ENCODE results near the gene TMCO4.

The TMCO4 gene

DNA sequence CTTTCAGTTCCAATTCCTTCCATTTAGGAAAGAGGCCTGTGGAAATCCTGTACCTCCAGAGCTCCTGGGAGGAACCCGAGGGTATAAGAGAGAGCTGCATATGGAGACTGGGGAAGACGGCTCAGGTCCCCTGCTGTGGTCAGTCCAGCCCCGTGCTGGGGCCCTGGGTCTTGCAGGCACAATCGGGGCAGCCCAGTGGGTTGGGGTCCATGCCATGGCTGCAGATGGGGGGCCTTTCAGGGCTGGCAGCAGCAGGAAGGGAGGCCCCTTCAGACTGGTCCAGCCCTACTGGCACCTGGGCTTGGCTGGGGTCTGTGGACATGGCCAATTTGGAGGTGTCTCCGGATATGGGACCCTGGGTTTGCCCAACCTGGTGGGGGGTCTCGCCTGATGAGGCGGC, 116.8 kb downstream of the TMCO4 start:
- no peak for DNase-seq

DNA sequence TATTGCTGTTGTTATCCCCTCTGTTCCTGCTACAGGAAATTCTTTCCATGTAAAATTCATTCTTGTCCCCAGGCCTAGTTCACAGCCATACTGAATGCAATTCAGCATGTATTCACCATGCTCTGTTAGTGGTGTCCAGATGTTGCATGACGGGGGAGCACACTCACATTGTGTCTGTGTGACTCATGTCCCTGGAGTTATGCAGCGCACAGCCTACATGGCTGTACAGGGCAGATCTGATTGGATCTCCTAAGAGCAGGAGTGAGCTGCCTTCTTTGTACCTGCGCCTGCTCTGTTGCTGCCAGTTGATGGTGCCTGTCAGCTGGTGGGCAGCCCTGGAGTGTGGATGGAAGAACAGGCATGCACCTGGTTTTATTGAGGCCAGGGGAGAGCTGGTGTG, 117.5 kb downstream of the TMCO4 start:
- DNase-seq: no peak

DNA sequence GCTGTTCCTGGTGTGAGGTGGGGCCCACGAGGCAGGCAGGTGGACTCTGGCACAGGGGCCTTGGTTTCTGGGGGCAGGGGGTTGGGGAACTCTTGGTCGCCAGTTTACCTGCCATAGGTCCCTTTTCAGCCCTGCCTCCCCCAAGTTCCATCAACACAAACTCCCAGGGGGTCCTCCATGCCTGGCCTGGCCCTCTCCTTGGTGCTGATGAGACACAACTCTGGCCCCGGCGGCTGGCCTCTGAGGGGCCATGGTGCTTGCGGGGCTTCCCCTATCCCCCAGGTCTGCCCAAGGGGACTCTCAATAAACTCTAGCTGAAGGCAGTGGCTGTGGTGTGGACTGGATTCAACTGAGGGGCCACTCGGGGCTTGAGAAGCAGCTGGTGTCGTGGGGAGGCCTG, 119.1 kb downstream of the TMCO4 start:
- no peak for DNase-seq

DNA sequence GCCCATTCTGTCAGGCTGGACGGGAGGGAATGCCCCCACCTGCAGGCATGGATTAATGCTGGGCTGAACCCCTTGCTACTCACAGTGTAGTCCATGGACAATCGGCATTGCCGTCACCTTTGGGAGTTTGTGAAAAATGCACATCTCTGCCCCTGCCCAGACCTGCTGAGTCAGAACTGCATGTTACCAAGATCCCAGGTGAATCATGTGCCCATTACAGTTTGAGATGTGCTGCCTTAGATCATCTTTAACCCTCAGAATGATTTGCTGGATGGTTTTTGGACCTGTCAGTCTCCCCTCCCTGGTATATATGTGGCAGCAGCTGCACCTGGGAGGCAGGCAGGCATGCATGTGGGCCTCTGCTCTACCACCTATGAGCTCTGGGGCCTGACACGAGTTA, 120.0 kb downstream of the TMCO4 start:
- DNase-seq: no peak

DNA sequence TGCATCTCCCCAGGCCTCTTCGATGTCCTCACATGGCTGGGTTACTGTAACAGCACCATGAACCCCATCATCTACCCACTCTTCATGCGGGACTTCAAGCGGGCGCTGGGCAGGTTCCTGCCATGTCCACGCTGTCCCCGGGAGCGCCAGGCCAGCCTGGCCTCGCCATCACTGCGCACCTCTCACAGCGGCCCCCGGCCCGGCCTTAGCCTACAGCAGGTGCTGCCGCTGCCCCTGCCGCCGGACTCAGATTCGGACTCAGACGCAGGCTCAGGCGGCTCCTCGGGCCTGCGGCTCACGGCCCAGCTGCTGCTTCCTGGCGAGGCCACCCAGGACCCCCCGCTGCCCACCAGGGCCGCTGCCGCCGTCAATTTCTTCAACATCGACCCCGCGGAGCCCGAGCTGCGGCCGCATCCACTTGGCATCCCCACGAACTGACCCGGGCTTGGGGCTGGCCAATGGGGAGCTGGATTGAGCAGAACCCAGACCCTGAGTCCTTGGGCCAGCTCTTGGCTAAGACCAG, 120.7 kb downstream of the TMCO4 start:
- DNase-seq: no peak

DNA sequence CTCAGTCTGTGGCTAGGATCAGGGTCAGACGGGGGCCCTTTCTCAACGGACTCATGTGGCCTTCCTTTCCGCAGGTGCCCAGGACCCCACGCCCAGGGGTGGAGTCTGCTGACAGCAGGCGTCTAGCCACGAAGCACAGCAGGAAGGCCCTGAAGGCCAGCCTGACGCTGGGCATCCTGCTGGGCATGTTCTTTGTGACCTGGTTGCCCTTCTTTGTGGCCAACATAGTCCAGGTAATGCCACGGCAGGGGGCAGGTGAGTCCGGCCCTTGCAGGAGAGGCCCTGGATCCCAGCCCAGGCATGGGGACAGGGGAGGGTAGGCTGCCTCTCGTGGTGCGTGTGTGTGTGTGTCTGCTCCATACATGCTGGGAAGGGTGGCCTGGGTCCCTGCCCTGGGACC, 121.2 kb downstream of the TMCO4 start:
- DNase-seq: no peak

DNA sequence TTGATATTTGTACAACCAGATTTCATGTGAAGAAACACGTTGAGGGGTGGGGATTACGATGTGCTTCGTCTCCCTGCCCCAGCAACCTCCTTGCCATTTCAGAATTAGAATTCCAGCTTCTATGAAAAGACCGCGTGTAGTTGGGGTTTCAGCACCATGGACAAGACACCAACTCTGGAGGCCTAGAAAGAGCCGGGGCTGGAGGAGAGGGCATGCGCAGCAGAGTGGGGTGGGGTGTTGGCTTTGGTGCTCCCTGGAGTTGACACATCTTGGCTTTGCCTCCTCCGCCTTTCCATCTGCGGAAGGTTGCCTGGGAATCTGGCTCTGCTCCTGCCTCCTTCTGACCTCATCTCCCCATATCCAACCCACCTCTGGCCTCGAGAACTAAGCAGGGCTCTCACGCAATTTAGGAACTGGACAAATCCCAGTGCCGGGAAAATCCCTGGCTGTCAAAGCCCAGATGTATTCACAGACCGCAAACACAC, 123.2 kb downstream of the TMCO4 start:
- DNase-seq: peak in 4 of 14 donors; percentile 2 to 37 (median 10)

DNA sequence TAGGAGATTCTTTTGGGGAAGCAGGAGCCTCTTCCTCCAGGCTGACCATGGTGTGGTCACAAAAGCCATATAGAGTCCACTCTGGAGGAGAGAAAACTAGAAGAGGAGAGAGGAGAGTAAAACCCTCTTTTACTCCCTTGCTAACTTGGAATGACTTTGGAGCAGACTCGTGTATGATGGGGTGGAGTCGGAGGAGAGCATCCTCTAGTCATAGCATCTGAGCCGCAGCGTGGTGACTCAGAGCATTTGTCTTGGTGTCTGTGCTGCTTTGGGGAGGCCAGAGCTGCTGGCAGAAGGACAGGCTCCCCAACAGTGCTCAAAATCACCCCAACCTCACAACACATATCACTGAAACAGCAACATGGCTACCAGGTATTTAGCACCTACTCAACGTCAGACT, 123.9 kb downstream of the TMCO4 start:
- DNase-seq: no peak

DNA sequence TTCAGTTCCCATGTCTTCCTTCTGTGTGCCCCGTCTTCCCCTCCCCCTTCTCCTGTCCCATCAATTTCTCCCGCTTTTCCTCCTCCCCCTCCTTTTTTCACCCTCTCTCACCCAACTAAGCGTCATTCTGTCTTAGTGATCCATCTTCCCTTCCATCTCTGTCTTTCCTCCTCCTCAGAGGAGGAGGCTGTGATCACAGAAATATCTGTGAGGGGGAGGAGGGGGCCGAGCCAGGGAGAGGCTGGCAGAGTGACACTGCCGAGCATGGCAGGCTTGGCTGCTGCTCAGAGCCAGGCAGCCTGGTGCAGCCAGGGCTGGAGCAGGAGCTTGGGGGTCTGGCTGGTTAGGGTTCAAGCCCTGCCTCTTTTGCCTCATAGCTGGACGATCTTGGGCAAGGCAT, 127.5 kb downstream of the TMCO4 start:
- DNase-seq: no peak

DNA sequence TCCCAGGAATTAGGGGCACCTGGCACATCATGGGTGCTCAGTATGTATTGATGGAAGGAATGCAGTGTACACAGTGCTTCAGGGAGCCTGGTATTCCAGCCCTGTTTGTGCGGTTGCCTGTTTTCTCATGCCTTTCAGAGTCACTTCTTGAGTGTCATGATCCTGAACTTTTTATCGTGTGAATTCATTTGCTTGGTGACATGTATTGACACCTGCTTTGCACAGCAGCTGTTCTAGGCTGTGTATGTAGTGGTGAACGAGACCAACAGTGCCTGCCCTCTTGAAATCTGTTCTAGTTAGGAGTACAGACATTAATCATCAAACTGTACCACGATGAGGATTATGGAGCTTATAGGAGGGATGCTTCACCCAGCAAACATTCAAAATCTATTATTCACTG, 128.9 kb downstream of the TMCO4 start:
- DNase-seq: no peak

DNA sequence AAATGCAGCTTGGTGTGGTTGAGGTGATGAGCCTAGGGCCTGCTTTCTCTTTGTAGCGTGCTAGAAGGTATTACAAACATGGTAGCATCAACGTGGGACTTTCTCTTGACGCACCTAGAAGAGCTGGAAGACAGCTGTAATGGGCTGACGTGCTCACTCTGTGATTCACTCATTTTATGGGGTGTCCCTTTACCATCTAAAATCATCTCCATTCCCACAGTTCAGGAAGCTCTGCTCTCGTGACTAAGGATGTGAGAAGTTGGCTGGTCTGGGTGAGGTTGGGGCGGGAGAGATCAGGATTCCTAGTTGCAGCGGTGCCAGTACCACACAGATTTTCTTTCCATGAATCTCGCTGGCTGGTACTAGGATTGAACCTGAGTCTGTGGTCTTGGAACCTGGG, 130.8 kb downstream of the TMCO4 start:
- no peak for DNase-seq

DNA sequence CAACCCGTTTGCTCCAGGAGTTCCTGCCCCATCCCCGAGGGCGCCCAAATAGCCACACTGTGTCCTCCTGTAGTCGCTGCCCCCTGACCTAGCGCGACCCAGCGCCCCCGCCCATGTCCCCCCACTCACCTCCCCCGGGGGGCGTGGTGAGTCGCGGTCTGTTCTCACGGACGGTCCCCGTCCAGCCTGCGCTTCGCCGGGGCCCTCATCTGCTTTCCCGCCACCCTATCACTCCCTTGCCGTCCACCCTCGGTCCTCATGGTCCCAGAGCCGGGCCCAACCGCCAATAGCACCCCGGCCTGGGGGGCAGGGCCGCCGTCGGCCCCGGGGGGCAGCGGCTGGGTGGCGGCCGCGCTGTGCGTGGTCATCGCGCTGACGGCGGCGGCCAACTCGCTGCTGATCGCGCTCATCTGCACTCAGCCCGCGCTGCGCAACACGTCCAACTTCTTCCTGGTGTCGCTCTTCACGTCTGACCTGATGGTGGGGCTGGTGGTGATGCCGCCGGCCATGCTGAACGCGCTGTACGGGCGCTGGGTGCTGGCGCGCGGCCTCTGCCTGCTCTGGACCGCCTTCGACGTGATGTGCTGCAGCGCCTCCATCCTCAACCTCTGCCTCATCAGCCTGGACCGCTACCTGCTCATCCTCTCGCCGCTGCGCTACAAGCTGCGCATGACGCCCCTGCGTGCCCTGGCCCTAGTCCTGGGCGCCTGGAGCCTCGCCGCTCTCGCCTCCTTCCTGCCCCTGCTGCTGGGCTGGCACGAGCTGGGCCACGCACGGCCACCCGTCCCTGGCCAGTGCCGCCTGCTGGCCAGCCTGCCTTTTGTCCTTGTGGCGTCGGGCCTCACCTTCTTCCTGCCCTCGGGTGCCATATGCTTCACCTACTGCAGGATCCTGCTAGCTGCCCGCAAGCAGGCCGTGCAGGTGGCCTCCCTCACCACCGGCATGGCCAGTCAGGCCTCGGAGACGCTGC, 133.9 kb downstream of the TMCO4 start:
- DNase-seq: no peak

DNA sequence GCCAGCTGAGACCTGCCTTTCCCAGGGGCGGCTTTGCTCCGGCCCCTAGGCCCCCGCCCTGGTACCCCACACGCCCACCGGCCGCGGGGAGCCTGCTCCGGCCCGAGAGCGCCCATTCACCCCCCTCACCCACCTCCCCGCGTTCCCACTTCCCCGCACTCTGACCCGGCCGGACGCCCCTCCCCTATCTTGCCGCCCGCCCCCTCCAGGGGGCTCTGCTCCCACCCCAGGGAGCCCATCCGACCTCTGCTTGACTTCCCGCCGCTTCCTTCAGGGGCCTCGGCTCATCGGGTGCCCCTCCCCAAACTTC, 134.6 kb downstream of the TMCO4 start:
- DNase-seq: no peak

DNA sequence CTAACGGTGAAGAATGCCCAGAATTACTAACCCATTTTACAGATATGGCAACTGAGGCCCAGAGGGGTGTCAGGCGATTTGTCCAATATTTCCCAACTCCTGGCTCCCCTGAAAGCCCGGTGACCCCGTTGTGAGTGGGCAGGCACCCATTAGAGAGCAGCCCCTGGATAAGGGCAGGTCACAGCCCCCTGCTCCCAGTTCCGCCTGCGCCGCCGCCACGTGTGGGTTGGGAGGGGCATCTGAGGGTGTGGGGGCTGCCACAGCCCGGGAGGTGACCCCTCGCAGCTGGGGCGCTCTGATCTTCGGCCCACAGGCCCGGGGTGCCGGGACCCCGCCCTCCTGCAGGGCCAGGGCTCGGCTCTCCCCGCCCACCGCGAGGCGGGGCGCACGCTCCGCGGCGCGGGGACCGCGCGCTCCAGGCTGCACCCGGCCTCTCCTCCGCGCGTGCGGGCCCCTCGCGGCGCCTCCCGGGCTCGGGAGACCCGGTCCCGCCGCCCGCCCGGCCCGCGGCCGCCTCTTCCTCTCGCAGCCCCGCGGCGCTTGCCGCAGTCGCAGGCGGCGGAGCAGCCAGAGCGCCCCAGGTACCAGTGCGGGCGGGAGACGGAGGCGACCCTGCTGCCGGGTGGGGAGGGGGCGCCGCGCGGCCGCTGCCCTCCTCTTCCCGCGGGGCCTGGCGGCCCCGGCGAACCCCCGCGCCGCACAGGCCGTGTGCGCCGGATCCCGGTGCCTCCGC, 135.1 kb downstream of the TMCO4 start, which contains the start of gene HTR6:
TSS of gene HTR6 (plus strand) at position 423 of the 733 bp plus-strand sequence. CDS start 879 bp downstream, outside the sequence.
- no peak for DNase-seq

DNA sequence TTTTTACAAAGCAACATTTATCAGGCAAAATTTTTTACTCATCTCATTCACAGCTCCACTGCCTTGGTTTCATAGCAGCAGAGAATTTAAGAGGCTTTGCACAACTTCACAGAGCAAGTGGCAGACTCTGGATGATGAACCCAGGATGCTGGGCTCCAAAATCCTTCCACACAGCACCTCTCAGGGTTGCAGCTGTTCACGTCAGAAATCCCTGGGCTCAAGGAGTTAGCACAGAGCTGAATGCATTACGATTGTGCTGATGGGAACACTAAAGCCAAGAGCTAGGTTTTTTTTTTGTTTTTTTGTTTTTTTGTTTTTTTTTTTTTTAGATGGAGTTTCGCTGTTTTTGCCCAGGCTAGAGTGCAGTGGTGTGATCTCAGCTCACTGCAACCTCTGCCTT, 137.4 kb downstream of the TMCO4 start:
- DNase-seq: no peak

DNA sequence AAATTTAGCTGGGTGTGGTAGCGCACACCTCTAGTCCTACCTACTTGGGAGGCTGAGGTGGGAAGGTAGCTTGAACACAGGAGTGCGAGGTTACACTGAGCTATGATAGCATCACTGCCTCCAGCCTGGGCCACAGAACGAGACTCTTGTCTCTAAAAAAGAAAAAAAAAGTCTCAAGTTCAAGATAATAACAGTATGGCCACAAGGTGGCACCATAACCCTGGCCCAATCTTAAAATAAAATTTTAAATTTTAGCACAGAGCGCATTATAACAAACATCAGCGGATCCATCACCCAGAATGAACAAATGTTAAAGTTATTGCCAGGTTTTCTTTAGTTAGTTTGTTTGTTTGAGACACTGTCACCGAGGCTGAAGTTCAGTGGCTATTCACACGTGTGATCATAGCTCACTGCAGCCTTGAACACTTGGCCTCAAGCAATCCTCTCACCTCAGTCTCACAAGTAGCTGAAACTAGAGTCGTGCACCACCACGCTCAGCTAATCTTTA, 137.9 kb downstream of the TMCO4 start:
- DNase-seq: no peak

DNA sequence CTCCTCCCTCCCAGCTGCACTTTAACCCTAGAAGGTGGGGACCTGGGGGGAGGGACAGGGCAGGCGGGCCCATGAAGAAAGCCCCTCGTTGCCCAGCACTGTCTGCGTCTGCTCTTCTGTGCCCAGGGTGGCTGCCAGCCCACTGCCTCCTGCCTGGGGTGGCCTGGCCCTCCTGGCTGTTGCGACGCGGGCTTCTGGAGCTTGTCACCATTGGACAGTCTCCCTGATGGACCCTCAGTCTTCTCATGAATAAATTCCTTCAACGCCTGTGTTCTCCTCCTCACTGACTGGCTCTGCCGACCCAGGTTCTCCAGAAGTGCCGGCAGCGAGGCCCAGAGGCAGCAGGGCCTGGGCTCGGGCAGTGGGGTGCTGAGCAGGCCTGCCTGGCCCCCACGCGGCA, 141.5 kb downstream of the TMCO4 start:
- no peak for DNase-seq

DNA sequence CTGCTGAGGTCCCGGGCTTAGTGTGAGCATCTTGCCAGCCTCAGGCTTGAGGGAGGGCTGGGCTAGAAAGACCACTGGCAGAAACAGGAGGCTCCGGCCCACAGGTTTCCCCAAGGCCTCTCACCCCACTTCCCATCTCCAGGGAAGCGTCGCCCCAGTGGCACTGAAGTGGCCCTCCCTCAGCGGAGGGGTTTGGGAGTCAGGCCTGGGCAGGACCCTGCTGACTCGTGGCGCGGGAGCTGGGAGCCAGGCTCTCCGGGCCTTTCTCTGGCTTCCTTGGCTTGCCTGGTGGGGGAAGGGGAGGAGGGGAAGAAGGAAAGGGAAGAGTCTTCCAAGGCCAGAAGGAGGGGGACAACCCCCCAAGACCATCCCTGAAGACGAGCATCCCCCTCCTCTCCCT, 142.2 kb downstream of the TMCO4 start:
- DNase-seq: no peak

DNA sequence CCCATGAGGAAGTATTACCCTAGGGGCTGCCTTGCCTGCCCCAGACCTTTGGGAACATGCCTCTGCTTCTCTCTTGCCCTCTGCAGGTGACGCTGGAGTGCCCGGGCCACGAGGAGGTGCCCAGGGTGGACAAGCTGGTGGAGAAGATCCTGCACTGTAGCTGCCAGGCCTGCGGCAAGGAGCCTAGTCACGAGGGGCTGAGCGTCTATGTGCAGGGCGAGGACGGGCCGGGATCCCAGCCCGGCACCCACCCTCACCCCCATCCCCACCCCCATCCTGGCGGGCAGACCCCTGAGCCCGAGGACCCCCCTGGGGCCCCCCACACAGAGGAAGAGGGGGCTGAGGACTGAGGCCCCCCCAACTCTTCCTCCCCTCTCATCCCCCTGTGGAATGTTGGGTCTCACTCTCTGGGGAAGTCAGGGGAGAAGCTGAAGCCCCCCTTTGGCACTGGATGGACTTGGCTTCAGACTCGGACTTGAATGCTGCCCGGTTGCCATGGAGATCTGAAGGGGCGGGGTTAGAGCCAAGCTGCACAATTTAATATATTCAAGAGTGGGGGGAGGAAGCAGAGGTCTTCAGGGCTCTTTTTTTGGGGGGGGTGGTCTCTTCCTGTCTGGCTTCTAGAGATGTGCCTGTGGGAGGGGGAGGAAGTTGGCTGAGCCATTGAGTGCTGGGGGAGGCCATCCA, 142.8 kb downstream of the TMCO4 start:
- DNase-seq: no peak

DNA sequence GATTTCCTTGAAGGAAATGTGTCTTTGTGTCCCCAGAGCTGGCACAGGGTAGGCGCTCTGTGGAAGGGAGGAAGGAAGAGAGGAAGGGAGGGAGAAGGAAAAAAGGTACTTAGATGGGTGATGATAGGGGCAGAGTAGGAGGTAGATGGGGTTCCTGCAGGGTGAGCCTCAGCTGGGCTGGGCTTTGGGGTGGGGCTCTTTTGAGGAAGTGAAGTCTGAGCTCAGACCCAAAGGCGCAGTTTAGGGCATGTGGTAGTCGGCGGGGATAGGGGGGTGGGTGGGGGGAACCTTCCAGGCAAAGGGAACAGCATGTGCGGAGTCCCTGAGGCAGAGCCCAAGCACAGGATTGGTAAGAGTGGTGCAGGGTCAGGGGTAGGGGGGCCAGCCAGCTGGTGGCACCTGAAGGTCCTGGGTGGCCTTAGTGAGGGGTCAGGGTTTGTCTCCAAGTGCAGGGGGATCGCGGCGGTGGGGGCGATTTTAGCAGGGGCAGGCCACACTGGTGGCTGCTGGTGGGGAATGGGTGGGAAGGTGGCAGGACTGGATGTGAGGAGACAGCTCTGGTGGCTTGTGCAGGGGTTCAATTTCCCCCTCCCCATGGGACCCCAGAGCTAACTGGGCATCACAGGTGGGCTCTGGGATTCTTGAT, 143.5 kb downstream of the TMCO4 start:
- DNase-seq: no peak

DNA sequence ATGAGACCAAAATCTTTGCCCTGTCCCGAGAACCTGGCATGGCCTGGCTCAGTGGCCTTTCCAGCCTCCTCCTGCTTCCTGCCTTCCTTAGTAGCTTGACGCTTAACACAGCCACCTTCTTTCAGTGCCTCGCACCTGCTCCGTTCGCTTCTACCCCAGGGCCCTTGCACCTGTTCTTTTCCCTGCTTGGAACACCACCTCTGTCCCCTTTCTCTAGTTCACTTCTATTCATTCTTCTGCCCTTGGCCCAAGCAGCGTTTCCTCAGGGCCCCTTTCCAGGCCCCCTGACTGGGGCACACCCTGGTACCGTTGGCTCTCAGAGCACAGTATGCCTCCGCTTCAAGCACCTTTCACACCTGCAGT, 144.0 kb downstream of the TMCO4 start:
- no peak for DNase-seq
